Mucosa of descending colon (tissue), 3 donors: ENCODE results near the gene AVEN. TPM values are rescaled to one million over a fixed set of nuclear protein-coding genes. Genes with fewer than 3 reads are reported as not detected.

Experiments used
- ATAC-seq: fragments of 200-7000 bp; cut with Tn5 transposase; one replicate; pipeline ENCODE4 v1.9.1; 2020; ENCODE audit warnings: mild to moderate bottlenecking, moderate library complexity
- DNase-seq, 3 donors: peaks; one replicate each; pipeline ENCODE4 v3.0.0-alpha.2; 2020
- H3K36me3 ChIP-seq: fragments of 200-600 bp; one replicate; pipeline ENCODE4 v1.8.0; 2021; ENCODE audit warnings: low read depth, mild to moderate bottlenecking
- H3K4me1 ChIP-seq: fragments of 200-600 bp; one replicate; pipeline ENCODE4 v1.8.0; 2021; ENCODE audit warnings: low read depth, mild to moderate bottlenecking
- H3K4me3 ChIP-seq: fragments of 200-600 bp; one replicate; pipeline ENCODE4 v1.8.0; 2021; ENCODE audit warnings: mild to moderate bottlenecking
- H3K9me3 ChIP-seq: fragments of 200-600 bp; one replicate; pipeline ENCODE4 v1.8.0; 2021; ENCODE audit warnings: mild to moderate bottlenecking
- CTCF ChIP-seq: fragments of 200-600 bp; IDR thresholded peaks from one replicate; pipeline ENCODE4 v1.8.0; 2022; ENCODE audit warnings: antibody characterized with exemption, mild to moderate bottlenecking
- intact Hi-C, 2 donors: fragments of 100-400 bp; cut with DNase I in 1 of 2; cut with micrococcal nuclease in 1 of 2; formaldehyde crosslinking; loops; one replicate each; pipeline versions ENCODE4 v1.11.0 to v1.11.1; 2022; cut with DNase I, micrococcal nuclease
- total RNA-seq, 3 donors: library from RNA; stranded (reverse); fragmentation: NEBNext Ultra II Directional in 2 of 3; extraction: Animal tissue kit (Norgen Biotek cat#: 25700) in 2 of 3; gene quantifications; one replicate each; pipeline versions ENCODE4 v1.2.1 to v1.2.4, GENCODE V29; 2021 to 2023
- donor health status: DM: no; HTN: no; CAD: no; lungs with moderate emphysema.
- donor health status: DM: no; HTN: no; CAD: no.
- donor health status: DM: no; HTN: yes; CAD: no.

The AVEN gene
- total RNA-seq, 3 donors from 2014 or later, result 9.5 to 16.3 (median 11.9) TPM

- no peaks in the 10 kb centered on the region for H3K36me3 ChIP-seq
- H3K9me3 ChIP-seq, result no peaks in the 10 kb centered on the region
- H3K4me3 ChIP-seq, result peak overlapping the region; percentile 61
- H3K4me1 ChIP-seq, result peaks cover 8% of the 10 kb centered on the region
- intact Hi-C loops, result no loop called here
- TF ChIP-seq CTCF, result no peak
- ATAC-seq (peak; percentile 97), DNase-seq (peak; percentile 78 to 88 (median 84))
Measured at GRCh38 chr15:34038023-34038870, 757 bp downstream of the AVEN start.

GRCh38 chr15:34031987-34032760, 6.8 kb downstream of the AVEN start:
- Histone ChIP-seq H3K4me1 (no peaks in the 10 kb centered on the region), H3K9me3 (no peaks in the 10 kb centered on the region), H3K4me3 (no peak overlapping the region), H3K36me3 (no peaks in the 10 kb centered on the region)
- DNase-seq, result no peak
- ATAC-seq, result no peak
- no peak for TF ChIP-seq CTCF
- intact Hi-C loops, result no loop called here

- H3K4me3 ChIP-seq, result no peak overlapping the region
- ATAC-seq, result no peak
Measured at GRCh38 chr15:34027606-34028005, 11.4 kb downstream of the AVEN start.

GRCh38 chr15:34025252-34025651, 13.8 kb downstream of the AVEN start:
- no peaks in the 10 kb centered on the region for H3K4me1 ChIP-seq

More at GRCh38 chr15:34027606-34028005, 11.4 kb downstream of the AVEN start:
- no peaks in the 10 kb centered on the region for H3K36me3 ChIP-seq
- no peak for DNase-seq
- no peaks in the 10 kb centered on the region for H3K4me1 ChIP-seq
- intact Hi-C loops, result no loop called here
- no peaks in the 10 kb centered on the region for H3K9me3 ChIP-seq
- no peak for TF ChIP-seq CTCF

GRCh38 chr15:34023907-34024306, 15.1 kb downstream of the AVEN start:
- TF ChIP-seq CTCF, result no peak
- Histone ChIP-seq H3K4me3 (no peak overlapping the region), H3K9me3 (no peaks in the 10 kb centered on the region), H3K36me3 (no peaks in the 10 kb centered on the region), H3K4me1 (no peaks in the 10 kb centered on the region)
- DNase-seq (no peak), ATAC-seq (no peak)
- intact Hi-C loops, result no loop called here

More at GRCh38 chr15:34025252-34025651, 13.8 kb downstream of the AVEN start:
- no peak for TF ChIP-seq CTCF
- Histone ChIP-seq H3K36me3 (no peaks in the 10 kb centered on the region), H3K4me3 (no peak overlapping the region), H3K9me3 (no peaks in the 10 kb centered on the region)
- no peak for ATAC-seq
- intact Hi-C loops, result no loop called here
- no peak for DNase-seq
